Motor neuron (in vitro differentiated cells): ENCODE results near the gene NXPH2. TPM values are rescaled to one million over a fixed set of nuclear protein-coding genes. Genes with fewer than 3 reads are reported as not detected.

Source experiments
- ATAC-seq, 8 experiments: fragments of 200-7000 bp; cut with Tn5 transposase; replicated peaks in 6 of 8; 2 replicates each; pipeline ENCODE4 v1.8.0; 2021; ENCODE audit warnings: mild to moderate bottlenecking in 8 of 8, moderate library complexity in 8 of 8
- H3K27ac ChIP-seq, 2 donors: fragments of 250-450 bp; sonication (Bioruptor Pico); 2 replicates each; pipeline ENCODE4 v1.9.0; 2021; ENCODE audit warnings: antibody characterized with exemption in 2 of 2, mild to moderate bottlenecking in 2 of 2, moderate library complexity in 1 of 2
- H3K4me1 ChIP-seq, 2 donors: fragments of 250-450 bp; sonication (Bioruptor Pico); replicated peaks in 1 of 2; 2 replicates each; pipeline ENCODE4 v1.6.1; 2021; ENCODE audit warnings: antibody characterized with exemption in 2 of 2, mild to moderate bottlenecking in 2 of 2, moderate library complexity in 1 of 2
- H3K4me3 ChIP-seq, 5 donors: fragments of 250-450 bp; sonication (Bioruptor Pico); 2 replicates each; pipeline ENCODE4 v1.9.0; 2021; ENCODE audit warnings: antibody characterized with exemption in 5 of 5, mild to moderate bottlenecking in 5 of 5, moderate library complexity in 4 of 5
- WGBS, 10 experiments: fragments of 450-650 bp; shearing (Covaris generic); methylation state at CpG; one replicate each; pipeline ENCODE4 v1.0.0; 2022; 5-methylcytosine and 5-hydroxymethylcytosine counted together
- in situ Hi-C, 9 experiments: fragments of 400-800 bp; cut with MboI; loops; one replicate each; pipeline ENCODE4 v1.15.0; 2021; ENCODE audit warnings: low sequenced_read_pairs in 9 of 9, low pct_unique_long_range_greater_than_20kb in 2 of 9; ENCODE audit not compliant: unreplicated experiment in 9 of 9
- total RNA-seq, 8 experiments: library from RNA; unstranded; fragments of 300-600 nt; gene quantifications; 2 replicates each; pipeline versions ENCODE4 v1.2.3 to v1.2.4, GENCODE V29; 2022

The NXPH2 gene
- 1 to 10 TPM in 4 of 8 experiments, under 1 TPM in 1, not detected in 3; 0.95 to 3.8 (median 1.3) TPM for total RNA-seq

DNA sequence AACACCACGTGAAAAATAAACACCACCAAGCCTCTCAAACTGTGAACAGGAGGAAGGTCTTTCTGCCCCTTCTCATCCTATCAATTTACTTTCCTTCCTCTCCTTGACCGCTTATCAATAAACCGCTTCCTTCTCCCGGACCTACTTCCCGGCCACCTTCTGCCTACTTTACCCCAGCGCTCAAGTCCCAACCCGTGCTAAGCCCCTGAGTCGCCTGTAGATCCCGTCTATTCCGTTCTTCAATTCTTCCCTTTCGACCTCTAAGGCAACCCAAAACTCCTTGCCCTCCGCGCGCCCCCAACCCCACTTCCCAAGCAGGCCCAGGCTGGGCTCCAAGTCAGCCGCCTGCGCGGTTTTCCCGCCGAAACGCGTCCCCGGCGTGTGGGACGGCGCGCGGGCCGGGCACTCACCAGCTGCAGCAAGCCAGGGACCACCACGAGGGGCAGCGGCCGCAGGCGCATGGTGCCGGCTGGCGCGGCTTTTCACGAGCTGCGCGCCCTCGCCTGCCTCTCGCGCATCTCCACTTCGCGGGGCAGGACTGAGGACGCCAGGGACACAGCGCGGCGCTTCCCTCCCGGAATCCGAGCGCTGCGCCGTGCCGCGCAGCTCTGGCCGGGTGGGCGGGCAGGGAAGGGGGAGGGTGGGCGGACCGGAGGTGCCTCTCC lies at the start of gene NXPH2:
TSS of gene NXPH2 (minus strand) at position 610 of the 665 bp plus-strand sequence. CDS start at position 461, 149 bp downstream.
- WGBS, 10 experiments: 0 to 8% (median 2%) methylated on average over 1 to 22 of the region's 58 CpGs; no CpG with 5 or more reads in 4 of the 10 experiments
- Histone ChIP-seq H3K4me1 (peaks cover 13 to 15% of the 10 kb centered on the region in 2 donors), H3K27ac (no peak within 1 kb of the TSS), H3K4me3 (peak within 1 kb of the TSS; percentile 28 to 36 (median 30))
- in situ Hi-C loops: loop anchor here in 8 of 9 experiments (25.0 kb wide), 3 partner anchors 393 to 893 kb away; no protein-coding TSS in a partner anchor
- ATAC-seq: peak; percentile 46 to 90 (median 82)

GRCh38 chr2:138829326-138829919 lies 49.2 kb upstream of the NXPH2 start:
- 29 to 53% (median 33%) methylated on average over 1 to 3 of the region's 3 CpGs; no CpG with 5 or more reads in 1 of the 10 experiments for WGBS, 10 experiments
- Histone ChIP-seq H3K27ac (no peak overlapping the region), H3K4me1 (no peaks in the 10 kb centered on the region), H3K4me3 (no peak overlapping the region)
- ATAC-seq: peak; percentile 66 to 94 (median 78)
- in situ Hi-C loops: no loop called here

GRCh38 chr2:138827426-138828054 lies 47.4 kb upstream of the NXPH2 start:
- H3K27ac ChIP-seq: no peak overlapping the region
- peak; percentile 36 to 77 (median 58) for ATAC-seq
- H3K4me3 ChIP-seq: no peak overlapping the region
- in situ Hi-C loops: no loop called here
- no peaks in the 10 kb centered on the region for H3K4me1 ChIP-seq
- WGBS, 10 experiments: 0 to 80% (median 27%) methylated on average over 1 to 3 of the region's 3 CpGs; no CpG with 5 or more reads in 1 of the 10 experiments

DNA sequence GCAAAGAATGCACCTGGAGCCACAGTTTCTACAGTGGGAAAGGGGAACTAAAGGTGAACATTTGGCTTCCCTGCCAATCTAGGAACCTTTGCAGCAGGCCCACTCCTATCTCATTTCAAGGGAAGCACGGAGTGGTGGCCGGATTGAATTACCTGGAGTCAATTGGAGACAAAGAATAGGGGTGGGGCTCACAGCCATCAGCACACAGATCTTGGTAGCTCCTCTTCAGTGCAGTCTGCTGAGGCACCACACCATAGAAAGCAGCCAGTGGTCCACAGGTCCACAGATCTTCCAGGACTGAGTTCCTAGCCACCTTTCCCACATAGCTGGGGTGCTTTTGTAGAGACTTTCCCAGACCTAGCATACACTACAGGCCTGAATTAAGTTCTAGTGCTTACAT lies 43.5 kb upstream of the NXPH2 start:
- Histone ChIP-seq H3K4me3 (no peak overlapping the region), H3K4me1 (no peaks in the 10 kb centered on the region), H3K27ac (no peak overlapping the region)
- in situ Hi-C loops: loop anchor here in 2 of 9 experiments (25.0 kb wide), 2 partner anchors 736 to 911 kb away; no protein-coding TSS in a partner anchor
- 60 to 100% (median 76%) methylated on average over 2 of the region's 2 CpGs; no CpG with 5 or more reads in 7 of the 10 experiments for whole genome bisulfite sequencing, 10 experiments
- ATAC-seq: no peak

DNA sequence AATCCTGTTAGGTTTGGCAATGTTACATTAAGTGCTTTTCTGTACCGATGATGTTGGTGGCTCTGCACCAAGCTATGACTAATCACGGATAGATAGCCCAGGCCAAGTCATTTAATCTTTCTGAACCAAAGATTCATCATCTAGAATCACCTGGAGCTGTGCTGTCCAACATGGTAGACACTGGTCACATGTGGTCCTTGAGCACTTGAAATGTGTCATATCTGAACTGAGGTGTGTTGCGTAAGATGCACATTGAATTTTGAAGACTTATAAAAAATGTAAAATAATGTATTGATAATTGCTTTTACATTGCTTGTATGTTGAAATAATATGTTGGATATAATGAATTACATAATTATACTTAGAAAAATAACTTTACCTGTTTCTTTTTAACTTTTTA lies 39.8 kb upstream of the NXPH2 start:
- WGBS, 10 experiments: 19 to 100% (median 87%) methylated on average over 1 to 3 of the region's 3 CpGs
- ATAC-seq: no peak
- no peak overlapping the region for H3K4me3 ChIP-seq
- no peaks in the 10 kb centered on the region for H3K4me1 ChIP-seq
- no peak overlapping the region for H3K27ac ChIP-seq
- in situ Hi-C loops: loop anchor here in 2 of 9 experiments (25.0 kb wide), 2 partner anchors 733 to 908 kb away; no protein-coding TSS in a partner anchor

DNA sequence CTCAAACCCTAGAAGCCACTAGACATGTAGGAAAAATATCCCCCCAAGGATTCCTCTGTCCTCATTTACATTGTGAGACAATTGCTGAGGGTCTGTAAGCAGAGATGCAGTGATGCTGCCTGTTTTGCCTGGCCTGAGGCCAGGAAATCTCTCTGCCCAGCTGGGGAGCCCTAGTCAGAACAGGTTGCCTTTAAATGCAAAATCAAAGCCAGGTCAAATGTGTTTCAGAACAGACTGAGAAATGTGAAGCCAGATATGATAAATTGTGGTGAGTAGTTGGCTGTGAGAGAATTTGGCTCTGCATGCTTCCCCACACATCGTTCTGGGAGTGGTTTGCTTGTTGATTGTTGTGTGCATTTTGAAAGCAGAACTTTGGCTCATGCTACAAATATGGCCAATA lies 38.4 kb upstream of the NXPH2 start:
- H3K27ac ChIP-seq: no peak overlapping the region
- 0 to 40% (median 33%) methylated on average over 1 of the region's 1 CpG; no CpG with 5 or more reads in 3 of the 10 experiments for WGBS, 10 experiments
- ATAC-seq: peak in 4 of 8 experiments; percentile 17 to 98 (median 75)
- no peaks in the 10 kb centered on the region for H3K4me1 ChIP-seq
- no peak overlapping the region for H3K4me3 ChIP-seq
- in situ Hi-C loops: loop anchor here in 2 of 9 experiments (25.0 kb wide), 2 partner anchors 731 to 906 kb away; no protein-coding TSS in a partner anchor

- Histone ChIP-seq H3K4me1 (no peaks in the 10 kb centered on the region), H3K4me3 (no peak overlapping the region), H3K27ac (no peak overlapping the region)
- in situ Hi-C loops: loop anchor here in 2 of 9 experiments (25.0 kb wide), 2 partner anchors 727 to 902 kb away; no protein-coding TSS in a partner anchor
- ATAC-seq: peak in 1 of 8 experiments; percentile 56
- WGBS, 10 experiments: 10 to 100% (median 81%) methylated on average over 1 to 4 of the region's 4 CpGs
Measured at GRCh38 chr2:138814123-138814898, 34.1 kb upstream of the NXPH2 start.

DNA sequence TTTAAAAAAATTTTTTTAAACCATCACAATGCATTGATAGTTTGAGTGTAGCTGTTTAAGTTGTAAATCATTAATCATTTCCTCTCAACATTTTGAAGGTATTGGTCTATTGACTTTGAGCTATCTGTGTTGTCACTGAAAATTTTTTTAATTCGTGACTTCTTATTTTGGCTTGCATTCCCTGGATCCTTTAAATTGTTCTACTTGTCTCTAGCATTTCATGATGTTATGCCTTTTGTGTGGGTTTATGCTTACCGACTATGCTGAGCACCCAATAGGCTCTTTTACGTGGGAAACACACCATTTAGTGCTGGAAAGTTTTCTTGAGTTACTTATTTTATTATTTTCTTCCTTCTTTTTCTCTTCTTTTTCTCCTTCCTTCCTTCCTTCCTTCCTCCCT lies 31.2 kb upstream of the NXPH2 start:
- in situ Hi-C loops: loop anchor here in 2 of 9 experiments (25.0 kb wide), 2 partner anchors 724 to 899 kb away; no protein-coding TSS in a partner anchor
- no peak for ATAC-seq
- Histone ChIP-seq H3K4me1 (no peaks in the 10 kb centered on the region), H3K4me3 (no peak overlapping the region), H3K27ac (no peak overlapping the region)
- WGBS, 10 experiments: 0 to 100% (median 82%) methylated on average over 1 to 3 of the region's 3 CpGs; no CpG with 5 or more reads in 1 of the 10 experiments

- H3K4me3 ChIP-seq: no peak overlapping the region
- in situ Hi-C loops: loop anchor here in 8 of 9 experiments (25.0 kb wide), 3 partner anchors 407 to 907 kb away; no protein-coding TSS in a partner anchor
- no peak for ATAC-seq
- no peaks in the 10 kb centered on the region for H3K4me1 ChIP-seq
- no peak overlapping the region for H3K27ac ChIP-seq
- WGBS, 10 experiments: 20 to 100% (median 100%) methylated on average over 1 of the region's 2 CpGs; no CpG with 5 or more reads in 5 of the 10 experiments
Measured at GRCh38 chr2:138794724-138795123, 14.5 kb upstream of the NXPH2 start.

GRCh38 chr2:138787053-138787666 lies 7.0 kb upstream of the NXPH2 start:
- Histone ChIP-seq H3K4me1 (peaks cover 0 to 3% of the 10 kb centered on the region in 2 donors), H3K4me3 (no peak overlapping the region), H3K27ac (no peak overlapping the region)
- WGBS, 10 experiments: 0 to 67% (median 10%) methylated on average over 1 to 2 of the region's 2 CpGs; no CpG with 5 or more reads in 1 of the 10 experiments
- peak in 5 of 8 experiments; percentile 23 to 49 (median 33) for ATAC-seq
- in situ Hi-C loops: loop anchor here in 8 of 9 experiments (25.0 kb wide), 3 partner anchors 400 to 900 kb away; no protein-coding TSS in a partner anchor

GRCh38 chr2:138782383-138782782 lies 2.2 kb upstream of the NXPH2 start:
- ATAC-seq: no peak
- Histone ChIP-seq H3K27ac (no peak overlapping the region), H3K4me3 (no peak overlapping the region), H3K4me1 (peaks cover 15 to 16% of the 10 kb centered on the region in 2 donors)
- in situ Hi-C loops: loop anchor here in 8 of 9 experiments (25.0 kb wide), 3 partner anchors 395 to 895 kb away; no protein-coding TSS in a partner anchor
- 40 to 100% (median 91%) methylated on average over 1 to 5 of the region's 5 CpGs; no CpG with 5 or more reads in 1 of the 10 experiments for WGBS, 10 experiments
